Measurements from ENCODE around the gene PPM1L.

Gene PPM1L

DNA sequence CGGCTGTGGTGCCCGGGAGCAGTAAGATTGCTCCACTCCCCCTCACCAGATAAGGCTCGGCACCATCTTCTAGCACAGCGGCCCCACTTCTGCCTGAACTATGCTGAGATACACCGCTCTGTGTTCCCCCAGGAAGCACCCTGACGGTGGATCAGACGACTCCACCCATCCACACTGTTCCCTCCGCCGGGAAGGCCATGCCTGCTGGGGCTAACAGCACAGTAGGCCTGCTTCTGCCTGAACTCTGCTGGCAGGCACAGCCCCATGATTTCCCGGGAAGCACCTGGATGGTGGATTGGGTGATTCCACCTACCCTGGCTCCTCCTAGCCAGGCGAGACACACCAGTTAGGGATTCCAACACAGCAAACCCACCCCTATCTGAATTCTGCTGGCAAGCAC lies 36.3 kb upstream of the PPM1L start:
- TF ChIP-seq, protein P1, sequence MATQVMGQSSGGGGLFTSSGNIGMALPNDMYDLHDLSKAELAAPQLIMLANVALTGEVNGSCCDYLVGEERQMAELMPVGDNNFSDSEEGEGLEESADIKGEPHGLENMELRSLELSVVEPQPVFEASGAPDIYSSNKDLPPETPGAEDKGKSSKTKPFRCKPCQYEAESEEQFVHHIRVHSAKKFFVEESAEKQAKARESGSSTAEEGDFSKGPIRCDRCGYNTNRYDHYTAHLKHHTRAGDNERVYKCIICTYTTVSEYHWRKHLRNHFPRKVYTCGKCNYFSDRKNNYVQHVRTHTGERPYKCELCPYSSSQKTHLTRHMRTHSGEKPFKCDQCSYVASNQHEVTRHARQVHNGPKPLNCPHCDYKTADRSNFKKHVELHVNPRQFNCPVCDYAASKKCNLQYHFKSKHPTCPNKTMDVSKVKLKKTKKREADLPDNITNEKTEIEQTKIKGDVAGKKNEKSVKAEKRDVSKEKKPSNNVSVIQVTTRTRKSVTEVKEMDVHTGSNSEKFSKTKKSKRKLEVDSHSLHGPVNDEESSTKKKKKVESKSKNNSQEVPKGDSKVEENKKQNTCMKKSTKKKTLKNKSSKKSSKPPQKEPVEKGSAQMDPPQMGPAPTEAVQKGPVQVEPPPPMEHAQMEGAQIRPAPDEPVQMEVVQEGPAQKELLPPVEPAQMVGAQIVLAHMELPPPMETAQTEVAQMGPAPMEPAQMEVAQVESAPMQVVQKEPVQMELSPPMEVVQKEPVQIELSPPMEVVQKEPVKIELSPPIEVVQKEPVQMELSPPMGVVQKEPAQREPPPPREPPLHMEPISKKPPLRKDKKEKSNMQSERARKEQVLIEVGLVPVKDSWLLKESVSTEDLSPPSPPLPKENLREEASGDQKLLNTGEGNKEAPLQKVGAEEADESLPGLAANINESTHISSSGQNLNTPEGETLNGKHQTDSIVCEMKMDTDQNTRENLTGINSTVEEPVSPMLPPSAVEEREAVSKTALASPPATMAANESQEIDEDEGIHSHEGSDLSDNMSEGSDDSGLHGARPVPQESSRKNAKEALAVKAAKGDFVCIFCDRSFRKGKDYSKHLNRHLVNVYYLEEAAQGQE (IDR thresholded peaks at IDR 0.05; ENCODE audit: insufficient replicate concordance, low read depth): no peak
- TF ChIP-seq, protein P2, sequence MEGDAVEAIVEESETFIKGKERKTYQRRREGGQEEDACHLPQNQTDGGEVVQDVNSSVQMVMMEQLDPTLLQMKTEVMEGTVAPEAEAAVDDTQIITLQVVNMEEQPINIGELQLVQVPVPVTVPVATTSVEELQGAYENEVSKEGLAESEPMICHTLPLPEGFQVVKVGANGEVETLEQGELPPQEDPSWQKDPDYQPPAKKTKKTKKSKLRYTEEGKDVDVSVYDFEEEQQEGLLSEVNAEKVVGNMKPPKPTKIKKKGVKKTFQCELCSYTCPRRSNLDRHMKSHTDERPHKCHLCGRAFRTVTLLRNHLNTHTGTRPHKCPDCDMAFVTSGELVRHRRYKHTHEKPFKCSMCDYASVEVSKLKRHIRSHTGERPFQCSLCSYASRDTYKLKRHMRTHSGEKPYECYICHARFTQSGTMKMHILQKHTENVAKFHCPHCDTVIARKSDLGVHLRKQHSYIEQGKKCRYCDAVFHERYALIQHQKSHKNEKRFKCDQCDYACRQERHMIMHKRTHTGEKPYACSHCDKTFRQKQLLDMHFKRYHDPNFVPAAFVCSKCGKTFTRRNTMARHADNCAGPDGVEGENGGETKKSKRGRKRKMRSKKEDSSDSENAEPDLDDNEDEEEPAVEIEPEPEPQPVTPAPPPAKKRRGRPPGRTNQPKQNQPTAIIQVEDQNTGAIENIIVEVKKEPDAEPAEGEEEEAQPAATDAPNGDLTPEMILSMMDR (IDR thresholded peaks at IDR 0.05; ENCODE audit: insufficient read depth, low read length): no peak
- TF ChIP-seq POLR2AphosphoS5 (IDR thresholded peaks at IDR 0.05; ENCODE audit: low read depth) (no peak), SPI1 (IDR thresholded peaks at IDR 0.05; ENCODE audit: borderline replicate concordance, low read depth) (no peak), GABPA (IDR thresholded peaks at IDR 0.05; ENCODE audit: low read depth) (no peak)
- no peak for DNase-seq (ENCODE audit: low read depth in 1 of 2, low spot score in 1 of 2)
- no peak overlapping the region for H3K4me3 ChIP-seq (replicated peaks; ENCODE audit: insufficient read depth, low read length)
- H3K27ac ChIP-seq (replicated peaks): no peak overlapping the region
- H3K27me3 ChIP-seq (ENCODE audit: insufficient read depth, poor library complexity, severe bottlenecking): no peaks in the 10 kb centered on the region

DNA sequence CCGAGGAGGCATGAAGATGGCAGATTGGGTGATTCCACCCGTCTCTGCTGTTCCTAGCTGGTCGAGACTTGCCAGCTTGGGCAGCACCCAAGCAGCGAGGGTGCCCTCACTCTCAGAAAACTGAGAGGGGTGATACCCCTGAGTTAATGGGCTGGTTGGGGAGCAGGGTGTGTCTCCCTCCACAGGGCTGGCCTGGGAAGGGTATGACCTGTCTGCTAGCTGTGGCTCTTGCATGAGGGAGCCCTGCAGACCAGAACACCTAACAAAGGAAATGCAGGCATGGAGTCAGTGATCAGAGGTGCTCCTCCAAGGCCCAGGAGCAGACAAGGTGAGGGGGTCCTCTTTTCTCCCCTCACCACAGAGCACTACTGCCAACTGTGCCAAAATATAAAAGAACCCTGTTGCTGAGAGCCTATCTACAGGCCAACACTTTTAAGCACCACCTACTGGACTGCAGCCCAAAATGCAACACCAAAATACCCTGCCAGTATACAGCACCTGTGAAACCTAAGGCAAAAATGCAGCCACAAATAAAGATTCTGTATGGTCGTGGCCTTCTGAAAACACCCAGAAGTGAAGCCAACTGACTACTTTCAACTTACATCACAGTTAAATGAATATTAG lies 35.8 kb upstream of the PPM1L start:
- H3K27ac ChIP-seq (replicated peaks): no peak overlapping the region
- H3K4me3 ChIP-seq (replicated peaks; ENCODE audit: insufficient read depth, low read length): no peak overlapping the region
- peaks cover 2% of the 10 kb centered on the region for H3K27me3 ChIP-seq (ENCODE audit: insufficient read depth, poor library complexity, severe bottlenecking)
- DNase-seq (ENCODE audit: low read depth in 1 of 2, low spot score in 1 of 2): no peak
- TF ChIP-seq, protein P1 (IDR thresholded peaks at IDR 0.05; ENCODE audit: insufficient replicate concordance, low read depth): no peak
- TF ChIP-seq, protein P2 (IDR thresholded peaks at IDR 0.05; ENCODE audit: insufficient read depth, low read length): no peak
- TF ChIP-seq SPI1 (IDR thresholded peaks at IDR 0.05; ENCODE audit: borderline replicate concordance, low read depth): no peak
- no peak for TF ChIP-seq GABPA (IDR thresholded peaks at IDR 0.05; ENCODE audit: low read depth)
- TF ChIP-seq POLR2AphosphoS5 (IDR thresholded peaks at IDR 0.05; ENCODE audit: low read depth): no peak

DNA sequence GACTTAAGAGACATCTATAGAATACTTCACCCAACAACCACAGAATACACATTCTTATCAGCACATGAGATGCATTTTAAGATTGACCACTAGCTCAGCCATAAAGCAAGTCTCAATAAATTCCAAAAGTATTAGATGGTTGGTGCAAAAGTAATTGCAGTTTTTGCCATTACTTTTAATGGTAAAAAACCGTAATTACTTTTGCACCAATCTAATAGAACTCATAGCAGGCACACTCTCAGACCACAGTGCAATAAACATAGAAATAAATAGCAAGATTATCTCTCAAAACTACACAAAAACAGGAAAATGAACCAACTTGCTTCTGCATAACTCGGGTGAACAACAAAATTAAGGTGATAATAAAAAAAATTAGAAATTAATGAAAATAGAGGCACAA lies 33.7 kb upstream of the PPM1L start:
- DNase-seq (ENCODE audit: low read depth in 1 of 2, low spot score in 1 of 2): no peak
- no peak for TF ChIP-seq GABPA (IDR thresholded peaks at IDR 0.05; ENCODE audit: low read depth)
- TF ChIP-seq, protein P2 (IDR thresholded peaks at IDR 0.05; ENCODE audit: insufficient read depth, low read length): no peak
- H3K4me3 ChIP-seq (replicated peaks; ENCODE audit: insufficient read depth, low read length): no peak overlapping the region

DNA sequence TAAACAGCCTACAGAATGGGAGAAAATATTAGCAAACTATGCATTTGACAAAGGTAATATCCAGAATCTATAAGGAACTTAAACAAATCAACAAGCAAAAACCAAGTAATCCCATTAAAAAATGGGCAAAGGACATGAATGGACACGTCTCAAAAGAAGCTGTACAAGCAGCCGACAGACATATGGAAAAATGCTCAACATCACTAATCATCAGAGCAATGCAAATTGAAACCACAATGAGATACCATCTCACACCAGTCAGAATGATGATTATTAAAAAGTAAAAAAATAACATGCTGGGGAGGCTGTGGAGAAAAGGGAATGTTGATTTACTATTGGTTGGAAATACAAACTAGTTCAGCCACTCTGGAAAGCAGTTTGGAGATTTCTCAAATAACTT lies 30.7 kb upstream of the PPM1L start:
- no peak overlapping the region for H3K4me3 ChIP-seq (replicated peaks; ENCODE audit: insufficient read depth, low read length)
- no peak overlapping the region for H3K27ac ChIP-seq (replicated peaks)
- DNase-seq (ENCODE audit: low read depth in 1 of 2, low spot score in 1 of 2): no peak
- peaks cover 4% of the 10 kb centered on the region for H3K27me3 ChIP-seq (ENCODE audit: insufficient read depth, poor library complexity, severe bottlenecking)
- TF ChIP-seq, protein P2 (IDR thresholded peaks at IDR 0.05; ENCODE audit: insufficient read depth, low read length): no peak
- no peak for TF ChIP-seq SPI1 (IDR thresholded peaks at IDR 0.05; ENCODE audit: borderline replicate concordance, low read depth)
- no peak for TF ChIP-seq POLR2AphosphoS5 (IDR thresholded peaks at IDR 0.05; ENCODE audit: low read depth)
- TF ChIP-seq, protein P1 (IDR thresholded peaks at IDR 0.05; ENCODE audit: insufficient replicate concordance, low read depth): no peak
- no peak for TF ChIP-seq GABPA (IDR thresholded peaks at IDR 0.05; ENCODE audit: low read depth)

More for the DNA sequence above, 33.7 kb upstream of the PPM1L start:
- Histone ChIP-seq H3K27ac (replicated peaks) (no peak overlapping the region), H3K27me3 (ENCODE audit: insufficient read depth, poor library complexity, severe bottlenecking) (peaks cover 4% of the 10 kb centered on the region)
